H9 (cell line): ENCODE data around the gene SETD6. TPM values are rescaled to one million over a fixed set of nuclear protein-coding genes. Genes with fewer than 3 reads are reported as not detected.

Experiments
- DNase-seq: peaks from one replicate; pipeline ENCODE4 v3.0.0-alpha.2; 2017
- H2AFZ ChIP-seq: one replicate; pipeline ENCODE4 v1.6.1; 2013; ENCODE audit warnings: mild to moderate bottlenecking, low read length, control low read depth, moderate library complexity
- H2AK5ac ChIP-seq: 2 replicates; pipeline ENCODE4 v1.6.1; 2013; ENCODE audit warnings: low read length, control low read depth, mixed read lengths; ENCODE audit not compliant: insufficient read length
- H2BK120ac ChIP-seq: one replicate; pipeline ENCODE4 v1.6.1; 2013; ENCODE audit warnings: low read depth, mild to moderate bottlenecking, low read length, control low read depth, inconsistent platforms; ENCODE audit not compliant: poor library complexity, severe bottlenecking
- H2BK12ac ChIP-seq: 2 replicates; pipeline ENCODE4 v1.6.1; 2013; ENCODE audit warnings: low read length, control low read depth, mixed read lengths, low read depth; ENCODE audit not compliant: insufficient read length
- H2BK15ac ChIP-seq: 2 replicates; pipeline ENCODE4 v1.6.1; 2013; ENCODE audit warnings: low read depth, low read length, control low read depth
- H2BK20ac ChIP-seq: one replicate; pipeline ENCODE4 v1.6.1; 2013; ENCODE audit warnings: low read depth, mild to moderate bottlenecking, low read length, control low read depth, inconsistent platforms; ENCODE audit not compliant: poor library complexity, severe bottlenecking
- H2BK5ac ChIP-seq: 2 replicates; pipeline ENCODE4 v1.6.1; 2013; ENCODE audit warnings: low read length, control low read depth, mixed read lengths; ENCODE audit not compliant: insufficient read length
- H3K14ac ChIP-seq: 2 replicates; pipeline ENCODE4 v1.6.1; 2013; ENCODE audit warnings: low read length, control low read depth; ENCODE audit not compliant: insufficient read depth
- H3K18ac ChIP-seq: 2 replicates; pipeline ENCODE4 v1.6.1; 2013; ENCODE audit warnings: low read depth, mild to moderate bottlenecking, mixed read lengths, low read length, control low read depth; ENCODE audit not compliant: insufficient read length
- H3K23ac ChIP-seq: 2 replicates; pipeline ENCODE4 v1.6.1; 2013; ENCODE audit warnings: low read length, control low read depth, mixed read lengths, low read depth; ENCODE audit not compliant: insufficient read length
- H3K23me2 ChIP-seq: 2 replicates; pipeline ENCODE4 v1.6.1; 2013; ENCODE audit warnings: low read depth, mild to moderate bottlenecking, mixed read lengths, low read length, control low read depth; ENCODE audit not compliant: insufficient read length, poor library complexity, severe bottlenecking
- H3K27ac ChIP-seq: 2 replicates; pipeline ENCODE4 v1.5.1; 2013; ENCODE audit warnings: low read length, control low read depth, mixed read lengths, low read depth; ENCODE audit not compliant: insufficient read length
- H3K27me3 ChIP-seq: 2 replicates; pipeline ENCODE4 v1.6.1; 2013; ENCODE audit warnings: low read length, control low read depth, inconsistent platforms; ENCODE audit not compliant: insufficient read depth
- H3K4ac ChIP-seq: 2 replicates; pipeline ENCODE4 v1.6.1; 2013; ENCODE audit warnings: low read depth, mild to moderate bottlenecking, control low read depth, inconsistent platforms, low read length, moderate library complexity
- H3K4me1 ChIP-seq: 2 replicates; pipeline ENCODE4 v1.6.1; 2013; ENCODE audit warnings: low read length, control low read depth, inconsistent platforms; ENCODE audit not compliant: insufficient read depth
- H3K4me2 ChIP-seq: 2 replicates; pipeline ENCODE4 v1.6.1; 2013; ENCODE audit warnings: low read length, control low read depth, mixed read lengths; ENCODE audit not compliant: insufficient read length, insufficient read depth
- H3K56ac ChIP-seq: 2 replicates; pipeline ENCODE4 v1.6.1; 2013; ENCODE audit warnings: low read depth, mild to moderate bottlenecking, mixed read lengths, low read length, control low read depth; ENCODE audit not compliant: insufficient read length
- H3K79me1 ChIP-seq: 2 replicates; pipeline ENCODE4 v1.6.1; 2013; ENCODE audit warnings: low read depth, mild to moderate bottlenecking, moderate library complexity, low read length, control low read depth, inconsistent platforms; ENCODE audit not compliant: insufficient read depth, poor library complexity, severe bottlenecking
- H3K79me2 ChIP-seq: 2 replicates; pipeline ENCODE4 v1.6.1; 2013; ENCODE audit warnings: low read length, control low read depth, inconsistent platforms; ENCODE audit not compliant: insufficient read depth
- H3K9ac ChIP-seq: 2 replicates; pipeline ENCODE4 v1.6.1; 2013; ENCODE audit warnings: low read length, control low read depth, mixed read lengths; ENCODE audit not compliant: insufficient read length; ENCODE audit errors: extremely low read depth
- H3K9me3 ChIP-seq: one replicate; pipeline ENCODE4 v1.6.1; 2013; ENCODE audit warnings: low read depth, low read length, inconsistent platforms; ENCODE audit not compliant: control insufficient read depth
- H3T11ph ChIP-seq: one replicate; pipeline ENCODE4 v1.6.1; 2013; ENCODE audit warnings: mild to moderate bottlenecking, low read length, control low read depth, inconsistent platforms
- H4K20me1 ChIP-seq: one replicate; pipeline ENCODE4 v1.6.1; 2013; ENCODE audit not compliant: control insufficient read depth, insufficient read length, insufficient read depth
- H4K5ac ChIP-seq: 2 replicates; pipeline ENCODE4 v1.6.1; 2013; ENCODE audit warnings: low read depth, mild to moderate bottlenecking, mixed read lengths, low read length, control low read depth; ENCODE audit not compliant: insufficient read length
- H4K8ac ChIP-seq: replicated peaks from 2 replicates; pipeline ENCODE4 v1.6.1; 2013; ENCODE audit warnings: low read length, control low read depth, mixed read lengths, low read depth; ENCODE audit not compliant: insufficient read length
- H4K91ac ChIP-seq: 2 replicates; pipeline ENCODE4 v1.6.1; 2013; ENCODE audit warnings: low read depth, mild to moderate bottlenecking, moderate library complexity, mixed read lengths, low read length, control low read depth; ENCODE audit not compliant: insufficient read length
- H3K27ac Mint-ChIP-seq, 3 experiments: 2 replicates in 2 of 3; 3 replicates in 1 of 3; pipeline ENCODE4 v1.8.0; 2020 to 2021; ENCODE audit warnings: mixed read lengths in 3 of 3, mild to moderate bottlenecking in 1 of 3, moderate library complexity in 1 of 3
- H3K27me3 Mint-ChIP-seq: 2 replicates; pipeline ENCODE4 v1.8.0; 2021; ENCODE audit warnings: low read depth, mild to moderate bottlenecking, moderate library complexity, mixed read lengths
- H3K36me3 Mint-ChIP-seq, 3 experiments: 2 replicates in 2 of 3; 3 replicates in 1 of 3; pipeline ENCODE4 v1.8.0; 2020 to 2021; ENCODE audit warnings: low read depth in 3 of 3, mixed read lengths in 3 of 3; ENCODE audit not compliant: insufficient read depth in 1 of 3
- H3K4me1 Mint-ChIP-seq, 2 experiments: 2 replicates each; pipeline ENCODE4 v1.8.0; 2020; ENCODE audit warnings: mixed read lengths in 2 of 2
- H3K4me3 Mint-ChIP-seq, 2 experiments: 2 replicates in 1 of 2; 3 replicates in 1 of 2; pipeline ENCODE4 v1.8.0; 2020 to 2021; ENCODE audit warnings: mild to moderate bottlenecking in 2 of 2, mixed read lengths in 2 of 2, moderate library complexity in 1 of 2
- H3K9me3 Mint-ChIP-seq, 2 experiments: 2 replicates in 1 of 2; 3 replicates in 1 of 2; pipeline ENCODE4 v1.8.0; 2020; ENCODE audit warnings: mild to moderate bottlenecking in 2 of 2, mixed read lengths in 2 of 2, moderate library complexity in 1 of 2
- CTCF ChIP-seq: fragments of 200-600 bp; sonication (generic); conservative IDR thresholded peaks from 3 replicates; pipeline ENCODE4 v1.8.0; 2021; ENCODE audit warnings: antibody characterized with exemption, mild to moderate bottlenecking
- WGBS: extraction: QIAGEN DNeasy Blood & Tissue Kit; methylation state at CpG from one replicate; pipeline ENCODE4 v1.1.7; 2013; ENCODE audit warnings: missing lambda C conversion rate, low lambda C conversion rate, mixed read lengths; ENCODE audit not compliant: insufficient read length; ENCODE audit errors: extremely low coverage; 5-methylcytosine and 5-hydroxymethylcytosine counted together
- total RNA-seq: library from RNA; stranded (reverse); gene quantifications from 2 replicates; pipeline ENCODE4 v1.2.1, GENCODE V29; 2021

SETD6 gene
- total RNA-seq, 1 experiment from 2014 or later = 55.6 TPM

GRCh38 chr16:58499092-58499511, 16.2 kb upstream of the SETD6 start:
- Histone ChIP-seq H3K23me2 (peaks cover 20% of the 10 kb centered on the region), H2BK5ac (no peak overlapping the region), H3K9me3 (no peaks in the 10 kb centered on the region), H3K18ac (no peak overlapping the region), H3K23ac (no peak overlapping the region), H4K5ac (no peak overlapping the region), H2BK120ac (no peak overlapping the region), H4K8ac (no peak overlapping the region), H3K9ac (no peak overlapping the region), H4K20me1 (no peaks in the 10 kb centered on the region), H3K79me1 (no peaks in the 10 kb centered on the region), H3K4ac (no peak overlapping the region), H2BK15ac (no peak overlapping the region), H2BK12ac (no peak overlapping the region), H2AFZ (no peak overlapping the region), H3K14ac (no peak overlapping the region), H3K27ac (no peak overlapping the region), H4K91ac (no peak overlapping the region), H3K4me2 (no peak overlapping the region), H2BK20ac (no peak overlapping the region), H3K56ac (no peak overlapping the region), H3K4me1 (peaks cover 3% of the 10 kb centered on the region; the same call in 1 of the 2 replicates), H3T11ph (no peak overlapping the region), H2AK5ac (no peak overlapping the region), H3K79me2 (no peaks in the 10 kb centered on the region), H3K27me3 (no peaks in the 10 kb centered on the region)
- DNase-seq = peak; percentile 24
- Mint-ChIP-seq H3K9me3 (no peaks in the 10 kb centered on the region; a peak in 1 of 5 replicates), H3K4me3 (peak overlapping the region in 1 of 2 experiments; percentile 29; a peak in 2 of 5 replicates), H3K27me3 (peaks cover 41% of the 10 kb centered on the region), H3K27ac (no peak overlapping the region), H3K4me1 (peaks cover 18 to 40% of the 10 kb centered on the region in 2 experiments), H3K36me3 (no peaks in the 10 kb centered on the region)
- WGBS = no CpG with 5 or more reads among the region's 10 CpGs
- no peak for TF ChIP-seq CTCF
